ENCODE results near the gene SAE1. TPM values are rescaled to one million over a fixed set of nuclear protein-coding genes. Genes with fewer than 3 reads are reported as not detected.

Gene SAE1
- total RNA-seq, 1 experiment from 2014 or later, result 234 TPM

GRCh38 chr19:47096721-47097120, 33.9 kb upstream of the SAE1 start:
- Histone ChIP-seq H3K79me1 (ENCODE audit: insufficient read depth, low read depth, low read length, poor library complexity, severe bottlenecking) (peaks cover 10% of the 10 kb centered on the region), H3K4me1 (ENCODE audit: insufficient read depth, low read length) (peaks cover 2% of the 10 kb centered on the region; the same call in 1 of the 2 replicates), H3K27me3 (ENCODE audit: insufficient read depth, low read length) (no peaks in the 10 kb centered on the region), H3K18ac (ENCODE audit: insufficient read length, low read depth, low read length) (no peak overlapping the region), H4K20me1 (ENCODE audit: control insufficient read depth, insufficient read depth, insufficient read length) (no peaks in the 10 kb centered on the region), H3K4ac (ENCODE audit: low read depth, low read length) (no peak overlapping the region), H2AFZ (ENCODE audit: low read length) (no peak overlapping the region), H3K14ac (ENCODE audit: insufficient read depth, low read length) (no peak overlapping the region), H3K56ac (ENCODE audit: insufficient read length, low read depth, low read length) (no peak overlapping the region), H2BK120ac (ENCODE audit: low read depth, low read length, poor library complexity, severe bottlenecking) (no peak overlapping the region), H3K27ac (ENCODE audit: insufficient read length, low read depth, low read length) (no peak overlapping the region), H4K91ac (ENCODE audit: insufficient read length, low read depth, low read length) (no peak overlapping the region), H2BK15ac (ENCODE audit: low read depth, low read length) (no peak overlapping the region), H4K5ac (ENCODE audit: insufficient read length, low read depth, low read length) (no peak overlapping the region), H3K9me3 (ENCODE audit: control insufficient read depth, low read depth, low read length) (no peaks in the 10 kb centered on the region), H3K23me2 (ENCODE audit: insufficient read length, low read depth, low read length, poor library complexity, severe bottlenecking) (no peaks in the 10 kb centered on the region), H3T11ph (ENCODE audit: low read length) (no peak overlapping the region), H3K9ac (ENCODE audit: extremely low read depth, insufficient read length, low read length) (no peak overlapping the region), H3K4me2 (ENCODE audit: insufficient read depth, insufficient read length, low read length) (no peak overlapping the region), H2AK5ac (ENCODE audit: insufficient read length, low read length) (no peak overlapping the region), H3K79me2 (ENCODE audit: insufficient read depth, low read length) (peaks cover 9% of the 10 kb centered on the region; the same call in 1 of the 2 replicates), H2BK20ac (ENCODE audit: low read depth, low read length, poor library complexity, severe bottlenecking) (no peak overlapping the region), H3K23ac (ENCODE audit: insufficient read length, low read depth, low read length) (no peak overlapping the region), H2BK12ac (ENCODE audit: insufficient read length, low read depth, low read length) (no peak overlapping the region), H2BK5ac (ENCODE audit: insufficient read length, low read length) (no peak overlapping the region), H4K8ac (replicated peaks; ENCODE audit: insufficient read length, low read depth, low read length) (no peak overlapping the region)
- peak overlapping the region; percentile 24 to 96 (median 89); a peak in 4 of 7 replicates for H3K27ac Mint-ChIP-seq
- no CpG with 5 or more reads among the region's 9 CpGs for WGBS (ENCODE audit: extremely low coverage, insufficient read length, low lambda C conversion rate)
- H3K27me3 Mint-ChIP-seq (ENCODE audit: low read depth), result no peaks in the 10 kb centered on the region
- DNase-seq, result no peak
- H3K36me3 Mint-ChIP-seq (ENCODE audit: insufficient read depth in 1 of 3, low read depth in 3 of 3), result peaks cover 21 to 44% (median 36%) of the 10 kb centered on the region in 3 experiments; a peak in 6 of 7 replicates
- peaks cover 39 to 45% of the 10 kb centered on the region in 2 experiments for H3K4me1 Mint-ChIP-seq
- TF ChIP-seq, protein P1, sequence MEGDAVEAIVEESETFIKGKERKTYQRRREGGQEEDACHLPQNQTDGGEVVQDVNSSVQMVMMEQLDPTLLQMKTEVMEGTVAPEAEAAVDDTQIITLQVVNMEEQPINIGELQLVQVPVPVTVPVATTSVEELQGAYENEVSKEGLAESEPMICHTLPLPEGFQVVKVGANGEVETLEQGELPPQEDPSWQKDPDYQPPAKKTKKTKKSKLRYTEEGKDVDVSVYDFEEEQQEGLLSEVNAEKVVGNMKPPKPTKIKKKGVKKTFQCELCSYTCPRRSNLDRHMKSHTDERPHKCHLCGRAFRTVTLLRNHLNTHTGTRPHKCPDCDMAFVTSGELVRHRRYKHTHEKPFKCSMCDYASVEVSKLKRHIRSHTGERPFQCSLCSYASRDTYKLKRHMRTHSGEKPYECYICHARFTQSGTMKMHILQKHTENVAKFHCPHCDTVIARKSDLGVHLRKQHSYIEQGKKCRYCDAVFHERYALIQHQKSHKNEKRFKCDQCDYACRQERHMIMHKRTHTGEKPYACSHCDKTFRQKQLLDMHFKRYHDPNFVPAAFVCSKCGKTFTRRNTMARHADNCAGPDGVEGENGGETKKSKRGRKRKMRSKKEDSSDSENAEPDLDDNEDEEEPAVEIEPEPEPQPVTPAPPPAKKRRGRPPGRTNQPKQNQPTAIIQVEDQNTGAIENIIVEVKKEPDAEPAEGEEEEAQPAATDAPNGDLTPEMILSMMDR (conservative IDR thresholded peaks at IDR 0.05), result no peak
- no peaks in the 10 kb centered on the region for H3K9me3 Mint-ChIP-seq
- no peak overlapping the region for H3K4me3 Mint-ChIP-seq

All from H9 (cell line).